GDM1 (cell line): ENCODE results near the gene FCN2.
"Not testable (repeated sequence)": the region's sequence is repeated elsewhere in the genome, so short reads cannot be mapped to it uniquely, and the experiment has no call there.

Experiments
- DNase-seq: peaks from one replicate; lab custom pipeline; 2025; lab: John Stamatoyannopoulos, UW

FCN2 gene

DNA sequence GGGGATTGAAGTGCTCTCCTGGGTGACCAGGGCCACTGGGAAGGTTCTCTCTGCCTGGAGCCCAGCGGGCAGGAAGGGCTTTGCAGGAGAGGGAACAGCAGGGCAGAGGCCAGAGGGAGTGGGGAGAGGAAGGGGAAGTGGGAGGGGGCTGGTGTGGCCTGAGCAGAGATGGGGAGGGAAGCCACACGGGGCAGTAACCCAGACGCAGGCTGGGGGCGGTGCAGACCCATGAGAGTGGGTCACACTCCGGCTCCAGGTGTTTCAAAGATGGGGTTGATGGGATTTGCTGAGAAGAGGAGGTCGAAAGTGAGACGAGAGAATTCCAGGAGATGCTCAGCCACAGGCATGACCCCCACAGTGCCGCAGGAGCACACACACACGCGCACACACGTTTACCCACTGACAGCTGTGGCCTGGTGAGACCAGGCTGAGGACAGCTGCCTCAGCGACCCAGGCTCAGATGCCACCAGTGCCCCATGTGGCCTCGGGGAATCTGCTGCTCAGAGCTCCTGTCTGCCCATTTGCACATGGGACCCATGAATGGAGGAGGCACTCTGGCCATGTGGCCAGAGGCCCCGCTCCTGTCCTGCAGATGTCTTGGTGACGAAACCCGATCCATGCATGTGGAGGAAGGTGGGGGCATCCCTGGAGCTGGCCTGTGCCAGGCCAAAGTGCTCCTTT lies 32.7 kb upstream of the FCN2 start:
- no peak for DNase-seq

GRCh38 chr9:134848504-134848903 lies 32.1 kb upstream of the FCN2 start:
- DNase-seq, result no peak

- DNase-seq, result no peak
Measured at GRCh38 chr9:134850611-134851010, 30.0 kb upstream of the FCN2 start.

DNA sequence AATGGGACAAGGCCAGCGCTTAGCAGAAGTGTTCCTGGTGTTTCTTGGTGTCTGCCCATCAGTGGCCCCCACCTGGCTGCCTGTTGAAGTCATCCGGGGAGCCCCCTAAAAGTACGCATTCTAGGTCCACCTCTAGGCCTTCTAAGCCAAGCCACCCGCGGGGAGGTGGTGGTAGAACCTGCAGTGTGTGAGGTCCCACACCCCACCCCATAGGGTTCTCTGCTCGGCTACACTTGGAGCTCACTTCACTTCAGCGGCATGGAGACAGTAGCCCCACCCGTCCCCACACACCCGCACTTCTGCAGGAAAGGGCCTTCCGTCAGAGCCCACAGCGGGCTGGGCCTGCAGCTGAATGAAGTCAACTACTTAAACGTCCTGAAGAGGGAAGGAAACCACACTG lies 29.6 kb upstream of the FCN2 start:
- DNase-seq, result no peak

GRCh38 chr9:134852906-134853654 lies 27.5 kb upstream of the FCN2 start:
- no peak for DNase-seq

GRCh38 chr9:134853893-134854292 lies 26.7 kb upstream of the FCN2 start:
- DNase-seq, result no peak

DNA sequence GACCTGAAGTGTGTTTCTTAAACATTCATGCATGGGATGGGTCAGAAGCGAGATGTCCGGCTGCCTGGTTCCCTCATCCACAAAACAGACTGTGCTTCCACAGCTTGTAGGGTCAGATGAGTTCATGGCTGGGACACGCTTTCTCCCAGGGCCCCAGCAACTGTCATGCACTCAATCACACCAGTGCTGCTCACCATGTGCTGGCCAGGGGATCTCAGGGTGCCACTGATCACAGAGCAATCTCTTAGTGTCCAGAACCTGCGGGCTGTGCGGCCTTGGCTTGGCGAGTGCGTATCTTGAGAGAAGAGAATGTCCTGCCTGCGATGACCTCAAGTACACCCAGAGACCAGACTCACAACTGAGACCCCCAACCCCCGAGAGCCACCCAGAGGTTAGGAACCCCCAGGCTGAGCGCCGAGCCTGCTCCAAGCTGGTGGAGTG lies 26.0 kb upstream of the FCN2 start:
- DNase-seq, result no peak

DNA sequence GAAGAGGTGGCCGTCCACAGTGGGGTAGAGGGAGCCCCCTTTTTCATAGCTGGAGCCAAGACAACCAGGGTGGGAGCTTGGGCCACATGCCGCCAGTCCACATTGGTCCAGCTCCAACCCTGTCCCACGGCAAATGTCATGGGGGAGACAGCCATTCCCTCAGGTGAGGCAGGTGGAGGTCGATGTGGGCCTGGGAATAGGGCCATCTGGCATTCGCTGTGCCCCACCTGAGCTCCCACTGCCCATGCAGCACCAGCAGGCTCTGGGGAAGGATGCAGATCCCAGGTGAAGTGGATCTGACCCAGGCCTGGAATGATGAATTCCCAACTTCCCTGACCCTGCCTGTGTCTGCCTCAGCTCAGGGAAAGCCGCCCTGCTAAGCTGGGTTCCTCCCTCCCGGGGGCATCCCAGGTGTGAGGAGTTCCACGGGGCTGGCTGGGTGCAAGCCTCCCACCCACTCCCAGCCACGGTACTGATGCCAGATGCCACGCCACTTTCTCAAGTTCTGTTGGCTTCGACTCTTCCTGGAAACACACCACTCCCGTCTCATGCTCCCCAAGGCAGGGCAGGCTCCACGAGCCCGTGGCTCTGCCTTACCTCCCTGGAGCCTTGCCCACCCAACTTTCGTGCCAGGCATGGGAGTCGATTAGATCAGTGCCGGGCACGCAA lies 25.2 kb upstream of the FCN2 start:
- DNase-seq, result no peak

- no peak for DNase-seq
Measured at GRCh38 chr9:134855900-134856377, 24.7 kb upstream of the FCN2 start.

DNA sequence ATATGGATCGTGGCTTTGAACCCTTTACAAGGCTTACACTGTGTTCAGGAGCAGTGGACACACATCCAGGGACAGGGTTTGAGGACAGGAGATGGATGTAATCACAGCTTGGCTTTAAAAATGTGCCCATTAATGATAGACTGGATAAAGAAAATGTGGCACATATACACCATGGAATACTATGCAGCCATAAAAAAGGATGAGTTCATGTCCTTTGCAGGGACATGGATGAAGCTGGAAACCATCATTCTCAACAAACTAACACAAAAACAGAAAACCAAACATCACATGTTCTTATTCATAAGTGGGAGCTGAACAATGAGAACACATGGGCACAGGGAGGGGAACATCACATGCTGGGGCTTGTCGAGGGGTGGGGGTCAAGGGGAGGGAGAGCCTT lies 23.2 kb upstream of the FCN2 start:
- not testable (repeated sequence) for DNase-seq

DNA sequence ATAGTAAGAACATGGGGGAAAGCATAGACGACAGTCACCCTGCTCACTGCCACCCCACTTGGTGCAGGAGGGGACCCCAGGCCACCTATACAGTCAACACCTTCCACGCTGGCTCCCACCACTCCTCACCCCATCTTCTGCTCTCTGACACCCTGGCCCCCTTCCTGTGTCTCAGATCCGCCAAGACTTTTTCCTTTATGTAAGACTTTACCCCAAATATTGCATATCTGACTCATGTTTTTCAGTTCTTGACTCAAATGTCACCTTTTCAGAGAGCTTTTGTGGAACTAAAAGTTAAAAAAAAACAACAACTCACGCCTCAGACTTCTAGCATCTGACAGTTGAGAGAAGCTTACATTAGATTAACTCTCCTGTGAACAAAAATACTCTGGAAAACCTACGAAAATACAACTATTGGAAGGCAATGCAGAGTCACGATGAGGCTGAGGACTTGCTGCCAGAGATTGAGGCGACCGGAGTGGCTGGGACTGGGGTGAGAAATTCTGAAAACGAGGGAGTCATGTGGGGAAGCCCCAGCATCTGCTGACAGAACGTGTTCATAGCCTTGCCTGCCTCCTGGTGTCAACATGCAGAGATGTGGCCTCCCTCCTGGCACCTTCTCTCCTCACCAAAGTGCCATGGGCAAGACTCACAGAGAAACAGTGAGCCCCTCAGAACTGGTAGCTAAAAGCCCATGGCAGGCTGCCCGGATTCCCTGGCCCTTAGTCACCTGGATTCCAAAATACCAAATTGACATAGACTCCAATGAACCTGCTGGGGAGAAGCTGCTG lies 22.4 kb upstream of the FCN2 start:
- DNase-seq, result no peak

DNA sequence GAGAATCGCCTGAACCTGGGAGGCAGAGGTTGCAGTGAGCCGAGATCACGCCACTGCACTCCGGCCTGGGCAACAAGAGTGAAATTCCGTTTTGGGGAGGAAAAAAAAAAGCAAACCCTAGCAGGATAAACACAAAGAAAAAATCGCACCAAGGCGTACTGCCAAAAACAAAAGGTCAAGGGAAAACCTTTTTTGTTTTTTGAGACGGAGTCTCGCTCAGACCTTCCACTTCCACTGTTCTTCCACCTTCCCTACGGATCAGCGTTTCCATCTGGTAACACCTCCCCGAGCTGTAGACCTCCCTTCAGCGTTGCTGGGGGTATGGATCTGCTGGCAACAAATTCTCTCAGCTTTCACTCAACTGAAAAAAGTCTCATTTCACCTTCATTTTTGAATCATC lies 20.1 kb upstream of the FCN2 start:
- DNase-seq, result no peak

- no peak for DNase-seq
Measured at GRCh38 chr9:134861595-134862334, 18.8 kb upstream of the FCN2 start.

GRCh38 chr9:134863306-134863902 lies 17.2 kb upstream of the FCN2 start:
- no peak for DNase-seq

- DNase-seq, result no peak
Measured at GRCh38 chr9:134863941-134864820, 16.4 kb upstream of the FCN2 start.

DNA sequence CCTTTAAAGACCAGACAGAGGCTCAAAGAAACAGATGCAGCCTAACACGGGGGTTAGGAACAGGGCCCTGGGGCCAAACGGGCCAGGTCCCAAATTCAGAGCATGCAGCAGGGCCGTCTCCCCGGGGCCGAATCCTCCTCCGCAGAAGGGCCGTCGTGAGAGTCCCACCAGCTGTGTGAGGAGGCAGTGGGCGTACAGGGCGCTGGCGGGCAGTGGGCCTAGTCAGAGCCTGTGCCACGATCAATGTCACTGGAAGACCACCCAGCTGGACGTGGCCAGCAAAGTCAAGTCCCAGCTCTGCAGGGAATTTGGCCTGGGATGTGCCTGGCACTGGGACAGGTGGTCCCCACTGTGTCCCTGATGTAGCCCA lies 15.8 kb upstream of the FCN2 start:
- DNase-seq, result no peak

DNA sequence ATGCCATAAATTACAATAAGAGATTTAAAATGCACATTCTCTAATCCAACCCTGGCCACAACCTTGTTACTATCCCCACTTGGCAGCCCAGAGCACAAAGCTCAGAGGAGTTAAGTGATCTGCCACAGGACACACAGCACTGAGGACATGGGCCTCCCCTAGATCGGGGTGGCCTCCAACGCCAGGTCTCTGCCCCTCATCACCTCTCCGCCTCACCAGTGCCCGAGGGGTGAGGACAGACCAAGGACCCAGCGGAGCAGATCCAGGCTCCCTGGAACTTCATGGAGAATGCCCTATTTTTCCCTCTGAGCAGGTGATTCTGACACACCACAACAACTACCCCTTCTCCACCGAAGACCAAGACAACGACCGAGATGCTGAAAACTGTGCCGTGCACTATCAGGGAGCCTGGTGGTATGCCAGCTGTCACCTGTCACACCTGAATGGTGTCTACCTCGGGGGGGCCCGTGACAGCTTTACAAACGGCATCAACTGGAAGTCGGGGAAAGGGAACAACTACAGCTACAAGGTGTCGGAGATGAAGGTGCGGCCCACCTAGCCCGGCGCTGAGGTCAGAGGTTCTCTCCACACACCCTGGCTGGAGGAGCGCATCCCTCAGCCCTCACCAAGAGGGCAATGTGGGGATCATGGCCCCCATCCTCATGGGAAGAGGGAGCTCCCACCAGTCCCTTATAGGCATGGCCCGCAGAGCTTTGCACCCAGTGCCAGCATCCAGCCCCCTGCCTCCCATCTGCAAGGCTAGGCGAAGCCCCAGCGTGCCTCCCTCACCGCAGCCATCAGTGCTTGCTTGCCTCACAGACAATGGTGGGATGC lies 12.5 kb upstream of the FCN2 start:
- DNase-seq, result no peak

DNA sequence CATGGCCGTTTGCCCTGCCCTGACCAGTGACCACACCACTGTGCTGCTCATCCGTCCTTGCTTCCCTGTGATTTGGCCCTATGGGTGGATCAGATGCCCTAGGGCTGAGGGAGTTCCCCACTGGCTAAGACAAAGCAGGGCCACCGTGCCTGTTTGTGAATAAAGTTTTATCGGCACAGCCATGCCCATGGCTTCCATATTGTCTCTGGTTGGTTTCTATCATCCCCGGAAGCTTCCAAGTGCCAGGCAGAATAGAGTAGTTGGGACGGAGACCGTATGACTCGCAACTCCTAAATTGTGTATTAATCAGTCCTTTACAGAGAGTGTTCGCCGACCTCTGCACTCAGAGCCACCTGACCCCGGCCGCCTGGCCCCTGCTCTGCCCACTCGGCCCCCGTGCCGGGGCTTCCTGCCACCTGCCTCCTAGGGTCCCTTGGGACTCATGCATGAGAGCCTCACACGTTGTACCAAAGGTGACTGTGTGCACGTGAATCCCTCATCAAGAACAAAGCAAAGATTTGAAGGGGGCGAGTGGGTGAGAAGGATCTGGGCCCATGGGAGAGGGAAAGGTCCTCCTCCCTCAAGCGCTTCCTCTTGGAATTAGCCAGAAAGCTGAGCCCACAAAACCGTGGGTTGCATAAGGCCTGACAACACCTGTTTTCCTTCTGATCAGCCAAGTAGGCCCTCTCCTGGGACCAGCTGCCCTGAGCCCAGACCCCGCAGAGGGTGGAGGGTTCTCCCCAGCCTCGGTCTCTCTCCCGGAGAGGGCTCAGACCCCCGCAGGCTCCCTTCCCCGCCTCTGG lies 11.7 kb upstream of the FCN2 start:
- DNase-seq, result no peak
